Measurements from ENCODE around the gene TJAP1.

DNA sequence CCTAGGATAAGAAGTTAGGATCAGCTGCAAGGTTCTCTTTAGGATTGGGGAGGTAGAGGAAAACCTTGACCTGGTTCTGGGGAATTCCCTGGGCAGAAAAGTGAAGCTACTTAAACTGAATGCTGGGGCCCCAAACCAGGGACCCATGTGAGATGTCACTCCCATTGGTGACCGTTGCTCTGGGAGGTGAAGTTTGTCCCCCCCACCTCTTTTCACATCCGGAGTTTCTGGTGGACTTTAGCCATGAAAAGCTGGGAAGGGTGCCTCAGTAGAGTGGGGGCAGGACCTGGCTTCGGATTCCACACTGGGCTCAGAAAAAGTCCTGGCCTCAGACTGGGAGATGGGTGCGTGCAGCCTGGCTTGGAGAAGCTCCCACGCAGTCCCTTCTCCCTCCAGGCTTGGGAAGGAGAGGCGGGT is 13.2 kb downstream of the TJAP1 start:
- TF ChIP-seq, protein P1, sequence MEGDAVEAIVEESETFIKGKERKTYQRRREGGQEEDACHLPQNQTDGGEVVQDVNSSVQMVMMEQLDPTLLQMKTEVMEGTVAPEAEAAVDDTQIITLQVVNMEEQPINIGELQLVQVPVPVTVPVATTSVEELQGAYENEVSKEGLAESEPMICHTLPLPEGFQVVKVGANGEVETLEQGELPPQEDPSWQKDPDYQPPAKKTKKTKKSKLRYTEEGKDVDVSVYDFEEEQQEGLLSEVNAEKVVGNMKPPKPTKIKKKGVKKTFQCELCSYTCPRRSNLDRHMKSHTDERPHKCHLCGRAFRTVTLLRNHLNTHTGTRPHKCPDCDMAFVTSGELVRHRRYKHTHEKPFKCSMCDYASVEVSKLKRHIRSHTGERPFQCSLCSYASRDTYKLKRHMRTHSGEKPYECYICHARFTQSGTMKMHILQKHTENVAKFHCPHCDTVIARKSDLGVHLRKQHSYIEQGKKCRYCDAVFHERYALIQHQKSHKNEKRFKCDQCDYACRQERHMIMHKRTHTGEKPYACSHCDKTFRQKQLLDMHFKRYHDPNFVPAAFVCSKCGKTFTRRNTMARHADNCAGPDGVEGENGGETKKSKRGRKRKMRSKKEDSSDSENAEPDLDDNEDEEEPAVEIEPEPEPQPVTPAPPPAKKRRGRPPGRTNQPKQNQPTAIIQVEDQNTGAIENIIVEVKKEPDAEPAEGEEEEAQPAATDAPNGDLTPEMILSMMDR (IDR thresholded peaks at IDR 0.05; ENCODE audit: borderline replicate concordance, extremely low read depth, low read length, poor library complexity, severe bottlenecking): no peak
- no peak for TF ChIP-seq EZH2 (IDR thresholded peaks at IDR 0.05; ENCODE audit: borderline replicate concordance, low read depth, low read length, severe bottlenecking)

All from DND-41 (cell line).